ENCODE data around the gene PRKAG2.
"Not testable (repeated sequence)": the region's sequence is repeated elsewhere in the genome, so short reads cannot be mapped to it uniquely, and the experiment has no call there.

GRCh38 chr7:151518947-151519764 is 357.8 kb downstream of the PRKAG2 start:
- peak in 2 of 3 donors; percentile 3 to 53 for TF ChIP-seq CTCF (IDR thresholded peaks at IDR 0.05)
- TF ChIP-seq EP300 (IDR thresholded peaks at IDR 0.05) = not testable (repeated sequence)
